Colonic mucosa (tissue), 4 donors: ENCODE results near the gene OLFM3. TPM values are rescaled to one million over a fixed set of nuclear protein-coding genes. Genes with fewer than 3 reads are reported as not detected.

Experiments used
- DNase-seq: peaks from one replicate; pipeline ENCODE4 v3.0.0-alpha.2; 2020
- H3K27ac ChIP-seq: fragments of 200-600 bp; one replicate; pipeline ENCODE4 v1.8.0; 2021
- H3K27me3 ChIP-seq: fragments of 200-600 bp; one replicate; pipeline ENCODE4 v1.8.0; 2021
- H3K36me3 ChIP-seq: fragments of 200-600 bp; one replicate; pipeline ENCODE4 v1.8.0; 2021
- H3K4me1 ChIP-seq: fragments of 200-600 bp; one replicate; pipeline ENCODE4 v1.8.0; 2021; ENCODE audit warnings: mild to moderate bottlenecking
- H3K4me3 ChIP-seq: fragments of 200-600 bp; one replicate; pipeline ENCODE4 v1.8.0; 2021
- H3K9ac ChIP-seq, 2 donors: one replicate each; pipeline ENCODE4 v1.7.0; 2013; ENCODE audit warnings: control low read depth in 2 of 2, low read depth in 2 of 2, low read length in 2 of 2
- H3K9me3 ChIP-seq: fragments of 200-600 bp; one replicate; pipeline ENCODE4 v1.8.0; 2021
- CTCF ChIP-seq: fragments of 200-600 bp; IDR thresholded peaks from one replicate; pipeline ENCODE4 v1.8.0; 2022; ENCODE audit warnings: antibody characterized with exemption, mild to moderate bottlenecking
- intact Hi-C: fragments of 100-400 bp; cut with DNase I; formaldehyde crosslinking; loops from one replicate; pipeline ENCODE4 v1.14.1; 2022
- total RNA-seq, 2 donors: library from RNA; stranded (reverse); fragmentation: NEBNext Ultra II Directional in 1 of 2; extraction: Animal tissue kit (Norgen Biotek cat#: 25700) in 1 of 2; gene quantifications; one replicate each; pipeline ENCODE4 v1.2.1, GENCODE V29; 2021
- donor health status: healthy.
- donor health status: DM: no; HTN: no; CAD: no.
- donor health status: DM: no; HTN: no; CAD: no.

OLFM3 gene
- total RNA-seq, 2 donors from 2014 or later = 0.37 TPM; not detected in 1

DNA sequence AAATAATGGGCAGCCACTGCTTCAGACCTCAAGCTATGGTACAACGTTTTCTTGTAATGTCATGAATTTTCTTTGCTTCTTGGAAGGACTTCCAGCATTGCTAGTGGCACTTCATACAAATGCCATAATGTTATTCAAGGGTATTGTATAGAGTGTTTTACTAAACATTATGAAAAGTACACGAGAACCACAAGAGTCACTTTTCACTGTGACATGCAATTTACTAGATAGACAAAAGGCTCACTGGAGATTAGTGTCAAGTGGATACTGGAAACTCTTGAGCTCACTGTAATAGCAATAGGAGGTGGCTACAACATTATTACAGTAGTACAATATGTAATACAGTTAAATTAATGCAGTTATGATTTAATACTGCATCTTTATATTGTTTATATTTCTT is 5.3 kb upstream of the OLFM3 start:
- no peak overlapping the region for H3K9ac ChIP-seq
- no peaks in the 10 kb centered on the region for H3K9me3 ChIP-seq
- no peak for DNase-seq
- no peak overlapping the region for H3K27ac ChIP-seq
- H3K4me1 ChIP-seq = no peaks in the 10 kb centered on the region
- intact Hi-C loops = loop anchor here (5.0 kb wide), 1 partner anchor 175 kb away; no protein-coding TSS in a partner anchor
- no peak for TF ChIP-seq CTCF
- no peak overlapping the region for H3K4me3 ChIP-seq
- H3K36me3 ChIP-seq = no peaks in the 10 kb centered on the region
- no peaks in the 10 kb centered on the region for H3K27me3 ChIP-seq

GRCh38 chr1:101995984-101996745 is 561 bp downstream of the OLFM3 start:
- no peaks in the 10 kb centered on the region for H3K4me1 ChIP-seq
- no peak for TF ChIP-seq CTCF
- H3K36me3 ChIP-seq = no peaks in the 10 kb centered on the region
- H3K4me3 ChIP-seq = no peak overlapping the region
- no peak for DNase-seq
- intact Hi-C loops = no loop called here
- no peaks in the 10 kb centered on the region for H3K27me3 ChIP-seq
- no peak overlapping the region for H3K9ac ChIP-seq
- H3K27ac ChIP-seq = no peak overlapping the region
- H3K9me3 ChIP-seq = no peaks in the 10 kb centered on the region

GRCh38 chr1:101993710-101994109 is 3.0 kb downstream of the OLFM3 start:
- no peak overlapping the region for H3K4me3 ChIP-seq
- H3K27ac ChIP-seq = no peak overlapping the region
- H3K4me1 ChIP-seq = no peaks in the 10 kb centered on the region
- no peaks in the 10 kb centered on the region for H3K9me3 ChIP-seq
- no peak for TF ChIP-seq CTCF
- intact Hi-C loops = loop anchor here (5.0 kb wide), 1 partner anchor 199 kb away; no protein-coding TSS in a partner anchor
- H3K9ac ChIP-seq = no peak overlapping the region
- no peaks in the 10 kb centered on the region for H3K27me3 ChIP-seq
- no peaks in the 10 kb centered on the region for H3K36me3 ChIP-seq
- no peak for DNase-seq

DNA sequence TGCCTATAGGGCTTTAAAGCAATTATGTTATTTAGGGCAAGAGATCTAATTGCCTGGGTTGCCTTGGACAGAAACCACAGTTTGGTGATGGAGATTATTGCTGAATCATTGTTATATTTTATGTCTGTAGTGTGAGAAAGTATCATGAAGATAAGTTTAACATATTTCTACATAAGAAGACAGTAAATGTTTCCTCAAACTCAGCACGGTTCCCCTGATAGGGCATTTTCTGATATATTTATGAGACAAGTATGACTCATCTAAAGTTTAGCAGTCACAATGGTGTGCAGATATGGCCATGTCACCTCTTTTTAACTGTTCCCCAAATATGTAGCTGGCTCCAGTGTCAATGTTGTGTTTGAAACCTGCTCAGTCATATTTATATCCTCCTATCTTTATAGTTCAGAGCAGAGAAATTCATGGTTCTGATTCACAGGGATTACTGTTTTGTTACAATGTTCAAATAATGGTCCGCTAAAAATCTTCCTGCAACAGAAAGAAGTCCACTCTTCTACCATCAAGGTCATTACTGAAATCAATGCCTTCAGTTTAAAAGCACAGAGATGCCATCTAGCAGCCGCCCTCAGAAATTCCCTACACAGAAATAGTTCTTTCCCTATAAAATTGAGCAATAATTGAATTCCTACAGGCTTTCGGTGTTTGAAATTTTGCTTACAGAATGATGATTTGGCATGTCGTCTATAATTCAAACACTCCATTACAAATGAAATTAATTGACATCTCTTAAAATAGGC is 3.7 kb downstream of the OLFM3 start:
- intact Hi-C loops = loop anchor here (5.0 kb wide), 1 partner anchor 199 kb away; no protein-coding TSS in a partner anchor
- no peaks in the 10 kb centered on the region for H3K4me1 ChIP-seq

DNA sequence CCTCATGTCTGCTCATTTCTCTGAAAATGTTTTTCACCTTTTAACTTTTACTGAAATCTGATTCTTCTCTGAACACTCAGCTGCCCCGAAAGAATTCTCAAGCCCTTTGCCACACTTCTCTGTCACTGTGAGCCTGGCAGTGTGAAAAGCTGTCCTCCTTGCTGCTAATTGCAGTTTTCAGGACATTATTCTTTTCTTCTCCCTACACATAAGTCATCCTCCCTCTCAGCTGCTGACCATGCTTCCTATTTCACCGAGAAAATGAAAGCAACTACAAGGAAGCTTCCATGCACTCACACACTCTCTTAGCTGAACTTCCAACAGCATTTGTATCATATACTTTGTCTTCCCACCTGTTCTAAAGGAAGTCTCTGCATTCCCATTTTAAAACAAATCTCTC is 15.8 kb downstream of the OLFM3 start:
- Histone ChIP-seq H3K9me3 (no peaks in the 10 kb centered on the region), H3K36me3 (no peaks in the 10 kb centered on the region), H3K27ac (no peak overlapping the region), H3K9ac (no peak overlapping the region), H3K4me3 (no peak overlapping the region), H3K27me3 (no peaks in the 10 kb centered on the region), H3K4me1 (no peaks in the 10 kb centered on the region)
- intact Hi-C loops = no loop called here
- DNase-seq = no peak
- no peak for TF ChIP-seq CTCF

More for the DNA sequence above, 3.7 kb downstream of the OLFM3 start:
- no peaks in the 10 kb centered on the region for H3K36me3 ChIP-seq
- no peak overlapping the region for H3K9ac ChIP-seq
- TF ChIP-seq CTCF = no peak
- no peak overlapping the region for H3K27ac ChIP-seq
- no peaks in the 10 kb centered on the region for H3K27me3 ChIP-seq
- H3K9me3 ChIP-seq = no peaks in the 10 kb centered on the region
- H3K4me3 ChIP-seq = no peak overlapping the region
- DNase-seq = no peak
